Ishikawa (cell line): Measurements from ENCODE around the gene ACOX3.

ENCODE experiments used
- CEBPB ChIP-seq: IDR thresholded peaks from 2 replicates; pipeline ENCODE4 v1.6.1; 2012
- CREB1 ChIP-seq: IDR thresholded peaks from 2 replicates; pipeline ENCODE4 v1.6.1; 2012; ENCODE audit warnings: low read depth
- EGR1 ChIP-seq: IDR thresholded peaks from 2 replicates; pipeline ENCODE4 v1.6.1; 2012
- EP300 ChIP-seq: IDR thresholded peaks from 2 replicates; pipeline ENCODE4 v1.6.1; 2012; ENCODE audit warnings: borderline replicate concordance
- FOXM1 ChIP-seq: IDR thresholded peaks from 2 replicates; pipeline ENCODE4 v1.6.1; 2012; ENCODE audit warnings: low read depth, borderline replicate concordance
- MAX ChIP-seq: IDR thresholded peaks from 2 replicates; pipeline ENCODE4 v1.6.1; 2012
- NFIC ChIP-seq: IDR thresholded peaks from 2 replicates; pipeline ENCODE4 v1.6.1; 2012
- RAD21 ChIP-seq: IDR thresholded peaks from 2 replicates; pipeline ENCODE4 v1.6.1; 2012; ENCODE audit warnings: low read depth
- REST ChIP-seq: IDR thresholded peaks from 2 replicates; pipeline ENCODE4 v1.6.1; 2012; ENCODE audit warnings: low read depth, mild to moderate bottlenecking
- TAF1 ChIP-seq: IDR thresholded peaks from 2 replicates; pipeline ENCODE4 v1.6.1; 2012; ENCODE audit warnings: low read depth, mild to moderate bottlenecking
- TCF12 ChIP-seq: IDR thresholded peaks from 2 replicates; pipeline ENCODE4 v1.6.1; 2012; ENCODE audit warnings: low read depth
- TEAD4 ChIP-seq: IDR thresholded peaks from 2 replicates; pipeline ENCODE4 v1.6.1; 2012
- USF1 ChIP-seq: IDR thresholded peaks from 2 replicates; pipeline ENCODE4 v1.6.1; 2012
- YY1 ChIP-seq: IDR thresholded peaks from 2 replicates; pipeline ENCODE4 v1.6.1; 2012; ENCODE audit warnings: low read depth
- ZBTB7A ChIP-seq: IDR thresholded peaks from 2 replicates; pipeline ENCODE4 v1.6.1; 2012; ENCODE audit warnings: low read depth

The ACOX3 gene

DNA sequence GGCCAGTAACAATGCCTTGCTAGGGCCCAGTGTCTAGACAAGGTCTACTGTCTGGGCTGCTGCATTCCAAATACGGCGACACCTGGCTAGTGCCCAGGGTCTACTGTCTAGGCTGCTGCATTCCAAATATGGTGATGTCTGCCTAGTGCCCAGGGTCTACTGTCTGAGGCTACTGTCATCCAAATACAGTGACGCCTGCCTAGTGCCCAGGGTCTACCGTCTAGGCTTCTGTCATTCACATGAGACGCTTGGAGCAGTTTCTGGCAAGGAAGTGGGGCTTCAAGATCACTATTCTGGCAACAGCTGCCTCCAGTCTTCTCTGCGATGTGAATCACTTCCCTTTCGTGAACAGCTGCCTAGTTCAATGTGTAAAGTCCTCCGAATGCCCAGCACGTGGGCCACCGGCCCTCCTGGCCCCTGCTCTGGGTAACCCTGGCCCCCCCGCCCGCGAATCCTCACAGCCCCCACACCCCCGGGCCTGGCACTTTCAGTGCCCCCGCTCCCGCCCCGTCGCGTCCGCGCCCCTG is 12.7 kb downstream of the ACOX3 start:
- no peak for TF ChIP-seq MAX
- no peak for TF ChIP-seq ZBTB7A
- TF ChIP-seq RAD21 = no peak
- no peak for TF ChIP-seq CREB1
- TF ChIP-seq USF1 = no peak
- no peak for TF ChIP-seq EGR1
- no peak for TF ChIP-seq YY1
- TF ChIP-seq TCF12 = no peak
- no peak for TF ChIP-seq CEBPB
- no peak for TF ChIP-seq REST
- no peak for TF ChIP-seq TEAD4
- no peak for TF ChIP-seq TAF1
- TF ChIP-seq EP300 = no peak
- no peak for TF ChIP-seq NFIC
- TF ChIP-seq FOXM1 = no peak

DNA sequence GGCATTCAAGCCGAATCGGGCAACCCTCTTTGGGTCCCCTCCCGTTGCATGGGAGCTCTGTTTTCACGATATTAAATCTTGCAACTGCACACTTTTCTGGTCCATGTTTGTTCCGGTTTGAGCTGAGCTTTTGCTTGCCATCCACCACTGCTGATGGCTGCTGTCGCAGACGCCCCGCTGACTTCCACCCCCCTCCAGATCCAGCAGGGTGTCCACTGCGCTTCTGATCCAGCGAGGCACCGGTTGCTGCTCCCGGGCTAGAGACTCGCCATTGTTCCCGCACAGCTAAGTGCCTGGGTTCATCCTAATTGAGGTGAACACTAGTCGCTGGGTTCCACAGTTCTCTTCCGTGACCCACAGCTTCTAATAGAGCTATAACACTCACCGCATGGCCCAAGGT is 13.3 kb downstream of the ACOX3 start:
- TF ChIP-seq CREB1 = no peak
- no peak for TF ChIP-seq RAD21
- TF ChIP-seq MAX = no peak
- TF ChIP-seq TAF1 = no peak
- TF ChIP-seq FOXM1 = no peak
- TF ChIP-seq YY1 = no peak
- no peak for TF ChIP-seq REST
- no peak for TF ChIP-seq USF1
- TF ChIP-seq EP300 = no peak
- TF ChIP-seq NFIC = no peak
- TF ChIP-seq CEBPB = no peak
- TF ChIP-seq EGR1 = no peak
- TF ChIP-seq TEAD4 = no peak
- no peak for TF ChIP-seq TCF12
- no peak for TF ChIP-seq ZBTB7A

- TF ChIP-seq MAX (no peak), FOXM1 (no peak), TAF1 (no peak), RAD21 (no peak), CEBPB (no peak), YY1 (no peak), ZBTB7A (no peak), CREB1 (no peak), EGR1 (no peak), EP300 (no peak), NFIC (no peak), USF1 (no peak)
These were observed 17.7 kb downstream of the ACOX3 start for GRCh38 chr4:8422786-8423185.

- TF ChIP-seq NFIC (no peak), TAF1 (no peak), CEBPB (no peak), RAD21 (no peak), TEAD4 (no peak), MAX (no peak), YY1 (no peak), EP300 (no peak), USF1 (no peak), CREB1 (no peak), EGR1 (no peak), TCF12 (no peak), REST (no peak), ZBTB7A (no peak), FOXM1 (no peak)
These were observed 18.2 kb downstream of the ACOX3 start for GRCh38 chr4:8422327-8422726.
